GM21447 (cell line): ENCODE measurements around the gene CD47.

Experiments
- ATAC-seq: cut with Tn5 transposase; IDR thresholded peaks from one replicate; pipeline ENCODE4 v1.9.1; 2021; ENCODE audit not compliant: unreplicated experiment

Gene CD47

GRCh38 chr3:108053067-108053466 lies 37.8 kb downstream of the CD47 start:
- ATAC-seq = no peak

- ATAC-seq = no peak
Measured at GRCh38 chr3:108051005-108051404, 39.8 kb downstream of the CD47 start.

DNA sequence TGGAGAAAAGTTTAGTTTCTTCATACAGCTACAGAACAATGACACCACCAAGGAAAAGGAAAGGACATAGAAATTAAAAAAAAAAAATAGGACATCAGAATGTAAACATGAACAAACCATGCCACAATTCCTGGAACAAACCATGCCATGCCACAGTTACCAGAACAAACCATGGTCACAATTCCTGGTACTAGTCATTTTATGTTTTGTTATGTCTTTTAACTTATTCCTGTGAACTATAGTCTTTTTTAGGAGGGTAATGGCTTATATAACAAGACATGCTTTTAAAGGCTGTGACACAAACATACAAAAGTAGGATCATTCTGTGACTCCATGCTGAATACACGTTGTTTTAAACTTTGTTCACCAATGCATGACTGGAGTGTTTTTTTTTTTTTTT lies 42.8 kb downstream of the CD47 start:
- ATAC-seq = no peak

DNA sequence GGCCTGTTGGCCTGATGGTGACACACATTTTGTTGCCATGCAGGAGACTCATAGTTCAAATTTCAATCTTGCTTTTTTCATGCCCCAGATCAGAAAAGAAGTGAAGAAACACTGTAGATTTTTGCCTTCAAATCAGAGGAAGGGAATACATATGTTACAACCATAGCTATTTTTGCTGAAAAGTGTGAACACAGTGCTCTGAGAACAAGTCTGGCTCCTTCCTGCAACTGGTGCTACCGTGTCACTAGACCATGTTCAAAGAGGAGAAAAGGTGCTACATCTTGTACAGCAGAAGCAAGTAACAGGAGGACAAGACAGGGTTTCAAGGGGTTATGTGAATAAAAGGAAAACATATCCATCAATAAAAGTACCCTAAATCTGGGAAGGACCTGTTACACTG lies 44.6 kb downstream of the CD47 start:
- no peak for ATAC-seq

DNA sequence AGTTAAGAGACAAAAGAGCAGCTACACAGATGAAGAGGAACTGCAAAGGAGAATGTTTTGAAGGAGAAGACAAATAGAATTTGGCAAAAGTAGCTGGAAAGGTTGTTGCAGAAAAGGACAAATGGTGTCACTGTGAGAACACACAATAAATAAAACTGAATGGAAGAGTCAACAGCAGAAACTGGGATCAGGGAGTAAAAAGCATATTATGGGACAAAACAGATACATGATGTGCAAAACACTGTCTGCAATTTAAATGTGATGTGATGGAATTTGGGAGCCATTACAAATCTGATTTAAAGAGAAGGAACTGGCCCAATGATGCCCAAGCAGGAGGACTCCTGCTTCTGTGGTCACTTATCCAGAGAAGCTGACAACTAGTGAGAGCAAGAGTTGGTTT lies 46.1 kb downstream of the CD47 start:
- ATAC-seq = no peak

DNA sequence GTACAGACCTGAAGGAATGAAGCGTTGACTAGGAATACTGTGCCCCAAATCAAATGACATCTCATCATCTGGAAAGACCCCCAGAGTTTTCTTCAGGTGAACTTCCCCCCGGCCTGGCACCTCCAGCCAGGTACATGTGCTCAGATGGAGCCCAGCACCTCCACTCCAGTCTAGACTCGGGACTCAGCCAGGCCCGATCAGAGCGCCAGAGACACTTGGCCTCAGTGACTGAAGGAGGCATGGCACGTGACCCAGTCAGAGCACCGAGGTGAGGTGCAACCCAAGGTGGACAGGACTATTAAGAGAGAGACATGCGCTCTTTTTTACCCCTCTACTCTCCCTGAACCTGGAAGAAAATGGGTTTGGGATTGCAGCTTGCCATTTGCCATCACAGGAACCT lies 48.5 kb downstream of the CD47 start:
- no peak for ATAC-seq

- ATAC-seq = no peak
Measured at GRCh38 chr3:108041253-108041652, 49.6 kb downstream of the CD47 start.

GRCh38 chr3:108037770-108038169 lies 53.1 kb downstream of the CD47 start:
- no peak for ATAC-seq

DNA sequence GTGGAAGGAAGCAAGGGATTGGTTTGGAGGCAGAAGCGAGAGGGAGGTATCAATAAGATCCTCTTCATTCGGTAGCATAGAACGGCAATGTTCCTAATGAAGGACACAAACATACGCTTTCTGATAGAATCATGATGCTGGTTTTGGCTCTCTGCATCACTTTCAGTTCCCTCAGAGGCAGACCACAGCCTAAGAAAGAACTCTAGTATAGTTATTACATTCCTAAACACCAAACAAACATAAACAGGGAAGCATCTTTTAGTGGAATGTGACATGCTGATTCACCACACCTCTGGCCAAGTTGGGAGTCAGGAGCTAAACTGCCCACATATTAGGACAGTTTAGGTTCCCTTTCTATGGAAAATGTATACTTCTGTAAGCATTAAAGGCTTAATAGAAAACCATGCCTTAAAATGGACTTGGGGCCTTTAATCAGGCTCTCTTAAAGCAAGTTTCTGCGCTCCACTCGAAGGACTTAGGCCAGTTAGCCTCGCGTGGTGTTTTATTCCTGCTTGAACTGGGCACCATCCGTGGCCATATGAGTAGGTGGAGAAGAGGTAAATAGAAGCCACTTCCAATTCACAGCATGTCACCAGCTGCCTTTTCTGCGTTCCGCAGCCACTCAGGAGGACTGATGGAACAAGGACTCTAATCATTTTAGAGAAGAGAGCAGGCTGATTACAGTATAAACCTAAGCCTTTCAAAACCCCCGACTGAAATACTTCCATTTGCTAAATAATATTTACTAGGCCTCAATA lies 53.7 kb downstream of the CD47 start:
- ATAC-seq = peak; percentile 62

DNA sequence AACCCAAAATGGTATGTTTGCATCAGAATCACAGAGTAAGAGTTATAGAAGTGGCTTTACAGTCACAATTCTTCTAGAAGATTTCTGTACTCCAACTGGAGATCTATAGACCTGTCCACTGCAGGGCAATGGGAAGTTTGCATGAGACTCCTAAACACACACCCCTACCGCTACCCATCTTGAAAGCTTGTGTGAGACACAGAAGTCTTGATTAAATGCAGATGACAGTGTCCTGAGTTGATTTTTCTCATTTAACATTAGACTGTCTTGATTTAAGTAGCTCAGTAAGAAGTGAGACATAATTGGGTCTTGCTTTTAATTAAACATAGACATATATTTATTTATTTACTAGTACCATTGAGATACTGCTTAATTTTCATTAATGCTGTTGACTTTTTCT lies 54.4 kb downstream of the CD47 start:
- no peak for ATAC-seq

GRCh38 chr3:108035751-108036150 lies 55.1 kb downstream of the CD47 start:
- ATAC-seq = no peak

GRCh38 chr3:108031895-108032294 lies 58.9 kb downstream of the CD47 start:
- no peak for ATAC-seq

GRCh38 chr3:108030960-108031359 lies 59.9 kb downstream of the CD47 start:
- no peak for ATAC-seq

- no peak for ATAC-seq
Measured at GRCh38 chr3:108029466-108029865, 61.4 kb downstream of the CD47 start.

DNA sequence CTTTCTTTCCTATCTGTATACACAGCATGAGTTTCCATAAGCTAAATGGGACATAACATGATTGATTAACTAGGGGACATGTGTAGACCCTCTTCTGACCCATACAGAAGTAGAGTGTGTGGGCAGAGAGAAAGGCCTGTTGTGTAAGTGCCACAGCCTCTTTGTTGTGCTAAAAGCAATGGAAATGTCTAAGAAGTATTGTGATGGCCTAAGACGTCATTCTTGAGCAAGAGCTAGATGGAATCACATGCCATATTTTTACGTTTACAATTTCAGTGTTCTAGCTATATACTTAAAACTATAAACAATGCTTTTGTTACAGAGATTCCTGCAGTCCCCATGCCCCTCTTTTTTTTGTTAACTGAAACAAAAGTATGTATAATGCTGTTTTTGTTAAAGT lies 61.9 kb downstream of the CD47 start:
- no peak for ATAC-seq

DNA sequence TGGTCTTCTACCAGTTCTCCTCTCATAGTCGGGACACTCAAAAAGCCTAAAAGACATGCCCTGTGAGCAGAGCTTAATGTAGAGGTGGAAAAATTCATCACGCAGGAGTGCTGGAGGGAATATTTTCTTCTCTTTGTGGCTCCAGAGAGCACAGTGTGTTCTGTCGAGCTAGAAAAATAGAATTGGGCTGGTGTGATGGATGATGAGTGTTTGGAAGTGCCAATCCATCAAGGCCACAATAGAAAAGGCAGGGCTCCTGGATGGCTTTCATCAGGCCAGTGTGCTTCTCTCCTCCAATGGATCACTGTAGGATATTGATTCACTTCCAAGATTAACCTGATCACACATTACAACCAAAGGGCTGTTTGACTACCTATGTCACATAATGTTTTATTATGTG lies 65.7 kb downstream of the CD47 start:
- no peak for ATAC-seq

GRCh38 chr3:108024146-108024850 lies 66.5 kb downstream of the CD47 start:
- no peak for ATAC-seq

GRCh38 chr3:108022256-108023150 lies 68.3 kb downstream of the CD47 start:
- no peak for ATAC-seq

DNA sequence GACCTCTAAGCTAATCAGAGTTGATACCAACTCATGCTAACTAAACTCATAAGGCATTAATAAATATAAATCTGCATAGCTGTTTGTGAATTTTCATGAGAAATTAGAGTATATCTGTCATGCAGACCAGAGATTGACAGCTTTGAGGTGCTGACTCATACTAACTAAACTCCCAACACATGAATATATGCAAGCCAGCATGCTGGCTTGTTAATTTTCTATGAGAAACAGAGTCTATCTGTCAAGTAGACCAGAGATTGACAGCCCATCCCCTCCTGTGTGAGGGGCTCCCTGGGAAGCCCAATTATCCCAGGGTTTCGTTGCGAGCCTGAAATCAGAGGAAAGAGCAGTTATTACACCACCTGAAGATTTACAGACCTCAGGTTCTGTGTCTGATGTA lies 69.3 kb downstream of the CD47 start:
- ATAC-seq = no peak

DNA sequence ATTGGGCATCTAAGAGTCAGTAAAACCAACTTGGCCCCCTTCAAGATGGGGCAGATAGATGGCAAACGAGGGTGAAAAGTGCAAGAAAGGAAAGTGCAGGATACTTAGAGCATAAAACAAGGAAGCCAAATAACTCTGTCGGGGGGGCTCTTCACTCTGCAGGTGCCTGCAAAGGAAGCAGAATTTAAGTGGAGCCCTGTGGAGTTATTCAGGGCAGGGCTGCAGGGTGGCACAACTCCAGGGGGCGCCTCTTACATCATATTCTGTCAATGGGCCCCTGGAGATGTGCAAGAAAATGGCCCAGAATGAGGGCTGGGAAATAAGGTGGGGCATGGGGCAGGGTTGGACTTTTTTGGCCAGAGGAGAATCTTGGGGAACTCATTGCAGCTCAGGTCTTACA lies 69.7 kb downstream of the CD47 start:
- no peak for ATAC-seq

- no peak for ATAC-seq
Measured at GRCh38 chr3:108018552-108018951, 72.3 kb downstream of the CD47 start.

- no peak for ATAC-seq
Measured at GRCh38 chr3:108017587-108017986, 73.2 kb downstream of the CD47 start.
